ENCODE data around the gene PAQR5.

PAQR5 gene

DNA sequence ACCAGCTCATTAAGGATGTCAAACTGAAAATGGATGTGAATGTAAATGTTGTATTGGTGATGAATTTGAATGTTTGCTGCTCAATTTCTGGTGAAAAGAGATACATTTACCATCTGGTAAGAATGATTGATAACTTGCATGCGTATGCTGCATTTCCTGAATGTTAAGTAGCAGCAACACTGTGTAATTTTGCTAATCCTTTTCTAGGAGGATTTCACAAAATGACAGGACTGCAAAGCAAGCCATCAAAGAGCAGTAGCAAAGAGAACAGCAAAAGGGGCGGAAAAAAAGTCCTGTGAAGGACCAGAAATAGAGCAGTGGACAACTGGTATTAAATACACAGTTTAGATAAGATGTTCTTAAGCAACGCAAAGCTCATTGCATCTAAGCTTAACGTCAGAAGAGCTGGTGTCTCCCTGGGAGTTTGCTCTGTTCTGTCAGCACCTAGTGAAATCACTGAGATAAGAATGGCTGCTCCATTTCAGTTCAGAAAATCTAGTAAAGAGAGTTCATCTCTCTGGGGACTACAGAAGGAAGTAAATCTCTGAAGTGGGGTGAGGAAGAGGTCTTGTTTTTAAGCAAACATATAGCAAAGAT lies 23.5 kb upstream of the PAQR5 start:
- H3K4me3 ChIP-seq (ENCODE audit: low read length) = no peak overlapping the region
- no peak for DNase-seq (ENCODE audit: low read depth)
- TF ChIP-seq, protein P1, sequence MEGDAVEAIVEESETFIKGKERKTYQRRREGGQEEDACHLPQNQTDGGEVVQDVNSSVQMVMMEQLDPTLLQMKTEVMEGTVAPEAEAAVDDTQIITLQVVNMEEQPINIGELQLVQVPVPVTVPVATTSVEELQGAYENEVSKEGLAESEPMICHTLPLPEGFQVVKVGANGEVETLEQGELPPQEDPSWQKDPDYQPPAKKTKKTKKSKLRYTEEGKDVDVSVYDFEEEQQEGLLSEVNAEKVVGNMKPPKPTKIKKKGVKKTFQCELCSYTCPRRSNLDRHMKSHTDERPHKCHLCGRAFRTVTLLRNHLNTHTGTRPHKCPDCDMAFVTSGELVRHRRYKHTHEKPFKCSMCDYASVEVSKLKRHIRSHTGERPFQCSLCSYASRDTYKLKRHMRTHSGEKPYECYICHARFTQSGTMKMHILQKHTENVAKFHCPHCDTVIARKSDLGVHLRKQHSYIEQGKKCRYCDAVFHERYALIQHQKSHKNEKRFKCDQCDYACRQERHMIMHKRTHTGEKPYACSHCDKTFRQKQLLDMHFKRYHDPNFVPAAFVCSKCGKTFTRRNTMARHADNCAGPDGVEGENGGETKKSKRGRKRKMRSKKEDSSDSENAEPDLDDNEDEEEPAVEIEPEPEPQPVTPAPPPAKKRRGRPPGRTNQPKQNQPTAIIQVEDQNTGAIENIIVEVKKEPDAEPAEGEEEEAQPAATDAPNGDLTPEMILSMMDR (conservative IDR thresholded peaks at IDR 0.05; ENCODE audit: low read length) = no peak

DNA sequence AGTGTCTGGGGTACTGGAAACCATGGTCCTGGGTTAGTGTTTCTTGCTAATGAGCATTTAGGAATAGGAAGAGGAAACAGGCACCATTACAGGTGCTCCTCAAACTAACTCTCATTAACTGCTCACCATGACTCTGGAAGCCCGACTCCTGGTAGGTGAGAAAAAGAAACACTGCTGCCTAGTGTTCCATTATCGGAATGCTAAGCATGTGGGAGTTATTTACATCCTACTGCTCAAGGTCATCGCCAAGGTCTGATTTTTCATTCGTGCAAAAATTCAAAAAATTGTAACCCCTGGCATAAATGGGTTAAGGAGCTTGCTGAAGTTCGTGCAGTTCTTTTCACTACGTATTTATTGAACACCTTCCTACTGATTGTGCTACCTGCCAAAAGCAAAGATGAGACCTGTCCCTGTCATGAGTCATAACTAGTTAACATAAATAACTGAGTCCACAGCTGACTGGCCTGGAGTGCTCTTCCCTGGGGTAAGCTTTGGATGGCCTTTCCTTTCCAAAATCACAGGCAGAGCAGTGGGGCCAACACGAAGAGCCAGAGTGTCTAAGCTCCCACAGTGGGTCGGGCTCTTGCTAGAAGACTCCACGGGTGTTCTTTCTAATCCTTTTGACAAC lies 22.7 kb upstream of the PAQR5 start:
- no peak overlapping the region for H3K4me3 ChIP-seq (ENCODE audit: low read length)
- DNase-seq (ENCODE audit: low read depth) = no peak
- TF ChIP-seq, protein P1 (conservative IDR thresholded peaks at IDR 0.05; ENCODE audit: low read length) = no peak

DNA sequence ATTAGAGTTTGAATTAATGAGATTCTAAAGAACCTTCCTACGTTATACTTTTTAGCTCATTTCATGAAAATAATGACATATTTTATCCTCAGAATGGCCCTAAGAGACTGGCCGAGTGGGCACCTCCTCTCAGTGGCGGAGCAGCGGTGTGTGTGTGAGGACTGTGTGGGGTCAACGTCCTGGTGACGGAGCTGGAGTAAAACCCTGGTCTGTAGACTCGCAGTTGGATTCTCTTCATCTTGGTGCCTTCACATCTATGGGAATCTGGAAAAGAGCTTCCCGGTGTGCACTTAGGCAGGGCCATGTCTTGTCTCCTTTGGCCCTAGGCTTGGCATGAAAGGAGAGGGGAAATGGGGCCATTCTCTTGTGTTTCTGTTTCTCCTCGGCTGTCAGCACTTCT lies 21.4 kb upstream of the PAQR5 start:
- no peak overlapping the region for H3K4me3 ChIP-seq (ENCODE audit: low read length)

DNA sequence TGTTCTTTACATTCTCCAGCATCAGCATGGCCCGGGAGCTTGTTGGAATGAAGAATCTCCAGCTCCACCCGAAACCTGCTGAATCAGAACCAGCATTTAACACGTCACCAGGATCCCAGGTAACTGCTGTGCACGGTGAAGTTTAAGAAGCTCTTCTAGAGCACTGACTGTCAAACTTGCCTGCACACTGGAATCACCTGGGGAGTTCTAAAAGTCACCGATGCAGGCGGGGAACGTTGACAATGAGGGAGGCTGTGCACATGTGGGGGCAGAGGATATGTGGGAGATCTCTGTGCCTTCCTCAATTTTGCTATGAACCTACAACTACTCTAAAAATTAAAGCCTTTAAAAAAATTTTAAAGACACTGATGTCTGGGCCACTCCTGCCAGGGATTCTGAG lies 19.1 kb upstream of the PAQR5 start:
- no peak for DNase-seq (ENCODE audit: low read depth)
- TF ChIP-seq, protein P1 (conservative IDR thresholded peaks at IDR 0.05; ENCODE audit: low read length) = no peak
- no peak overlapping the region for H3K4me3 ChIP-seq (ENCODE audit: low read length)

More for the DNA sequence above, 21.4 kb upstream of the PAQR5 start:
- TF ChIP-seq, protein P1 (conservative IDR thresholded peaks at IDR 0.05; ENCODE audit: low read length) = no peak
- no peak for DNase-seq (ENCODE audit: low read depth)

DNA sequence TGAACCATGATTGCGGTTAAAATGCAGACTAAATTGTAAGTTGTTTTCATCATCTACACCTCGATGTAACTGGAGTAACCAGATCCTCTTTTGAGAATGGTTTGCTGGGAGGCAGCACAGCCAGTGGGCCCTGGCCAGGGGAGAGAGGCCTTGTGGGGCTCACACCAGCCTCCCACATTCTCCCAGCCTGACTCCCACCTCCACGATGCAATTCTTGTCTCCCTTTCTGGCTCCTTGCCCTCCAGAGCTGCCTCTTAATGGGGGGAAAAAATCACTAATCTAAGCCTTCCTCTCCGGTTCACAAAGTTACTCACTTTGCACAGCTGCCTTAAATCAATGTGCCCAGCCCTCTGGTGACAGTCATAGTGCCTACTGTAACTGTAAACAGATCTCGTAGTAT lies 17.9 kb upstream of the PAQR5 start:
- no peak overlapping the region for H3K4me3 ChIP-seq (ENCODE audit: low read length)
- TF ChIP-seq, protein P1 (conservative IDR thresholded peaks at IDR 0.05; ENCODE audit: low read length) = no peak
- peak; percentile 20 for DNase-seq (ENCODE audit: low read depth)

DNA sequence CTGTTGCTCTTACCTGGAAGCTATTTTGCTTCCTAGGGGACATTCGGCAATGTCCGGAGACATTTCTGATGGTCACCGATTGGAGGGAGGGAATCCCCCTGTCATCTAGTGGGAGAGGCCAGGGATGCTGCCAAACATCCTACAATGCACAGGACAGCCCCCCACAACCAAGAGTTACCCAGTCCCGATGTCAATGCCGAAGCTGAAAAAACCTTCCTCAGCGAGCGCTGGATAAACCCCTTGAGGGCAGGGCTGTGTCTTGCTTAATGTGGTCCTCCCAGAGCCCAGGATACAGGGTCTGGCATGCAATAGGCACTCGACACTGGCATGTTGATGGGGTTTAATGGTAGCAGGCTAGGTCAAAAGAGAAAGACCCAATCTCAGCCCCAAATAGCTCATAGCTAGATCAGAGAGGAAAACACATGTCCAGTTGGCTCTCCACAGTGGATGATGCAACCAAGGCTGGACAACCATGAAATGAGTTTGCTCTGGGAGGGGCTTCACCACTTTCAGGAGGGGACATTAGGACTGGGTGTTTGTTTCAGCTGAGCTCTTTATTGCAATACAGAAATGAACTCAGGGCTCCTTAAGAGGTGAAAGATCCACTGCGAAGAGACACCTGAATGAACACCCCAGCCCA lies 16.5 kb upstream of the PAQR5 start:
- no peak for DNase-seq (ENCODE audit: low read depth)
- H3K4me3 ChIP-seq (ENCODE audit: low read length) = no peak overlapping the region
- TF ChIP-seq, protein P1 (conservative IDR thresholded peaks at IDR 0.05; ENCODE audit: low read length) = no peak

DNA sequence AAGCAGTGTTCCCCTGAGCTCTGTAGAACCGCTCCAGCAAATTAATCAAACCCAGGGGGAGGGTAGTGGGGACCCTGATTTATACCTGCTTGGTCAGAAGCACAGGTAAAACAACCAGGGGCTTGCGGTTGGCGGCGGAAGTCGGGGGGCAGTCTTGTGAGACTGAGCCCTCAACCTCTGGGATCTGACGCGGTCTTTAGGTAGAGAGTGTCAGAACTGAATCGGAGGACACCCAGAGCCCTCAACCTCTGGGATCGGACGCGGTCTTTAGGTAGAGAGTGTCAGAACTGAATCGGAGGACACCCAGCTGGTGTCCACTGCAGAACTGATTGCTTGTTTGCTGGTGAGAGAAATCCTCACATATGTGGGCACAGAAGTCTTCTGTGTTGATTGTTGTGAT lies 12.9 kb upstream of the PAQR5 start:
- no peak for DNase-seq (ENCODE audit: low read depth)
- H3K4me3 ChIP-seq (ENCODE audit: low read length) = no peak overlapping the region
- TF ChIP-seq, protein P1 (conservative IDR thresholded peaks at IDR 0.05; ENCODE audit: low read length) = no peak
